Kidney (tissue), 22 donors: ENCODE results near the gene EPHA6. TPM values are rescaled to one million over a fixed set of nuclear protein-coding genes. Genes with fewer than 3 reads are reported as not detected.
A peak's percentile ranks its signal among the peaks of the same experiment; 100 is the strongest.

Experiments
- DNase-seq, 5 donors: peaks; one replicate each; pipeline ENCODE4 v3.0.0-alpha.2; 2013 to 2020
- FAIRE-seq: peaks from 2 replicates; lab custom pipeline; 2012; peaks lifted over from hg19 to GRCh38; lab: Jason Lieb, UNC
- H3K27ac ChIP-seq, 2 donors: one replicate each; pipeline ENCODE4 v1.7.0; 2013; ENCODE audit warnings: low read depth in 2 of 2, low read length in 2 of 2, inconsistent platforms in 1 of 2
- H3K27me3 ChIP-seq: one replicate; pipeline ENCODE4 v1.7.1; 2013; ENCODE audit warnings: low read length, inconsistent platforms; ENCODE audit not compliant: control insufficient read depth, insufficient read depth
- H3K36me3 ChIP-seq, 3 donors: one replicate each; pipeline versions ENCODE4 v1.7.0 to v1.7.1; 2013; ENCODE audit warnings: low read length in 3 of 3, control low read depth in 1 of 3, inconsistent platforms in 1 of 3; ENCODE audit not compliant: insufficient read depth in 3 of 3, control insufficient read depth in 2 of 3
- H3K4me1 ChIP-seq, 3 donors: one replicate each; pipeline versions ENCODE4 v1.7.0 to v1.7.1; 2013; ENCODE audit warnings: low read length in 3 of 3, inconsistent platforms in 1 of 3, low read depth in 1 of 3; ENCODE audit not compliant: control insufficient read depth in 2 of 3, insufficient read depth in 2 of 3
- H3K4me3 ChIP-seq, 3 donors: one replicate each; pipeline versions ENCODE4 v1.7.0 to v1.8.1; 2013; ENCODE audit warnings: low read length in 3 of 3, control low read depth in 1 of 3, inconsistent platforms in 1 of 3
- H3K9ac ChIP-seq, 3 donors: one replicate each; pipeline versions ENCODE4 v1.7.0 to v1.7.1; 2013; ENCODE audit warnings: low read length in 3 of 3, control low read depth in 1 of 3, inconsistent platforms in 1 of 3
- H3K9me3 ChIP-seq, 3 donors: one replicate each; pipeline versions ENCODE4 v1.7.0 to v1.7.1; 2013; ENCODE audit warnings: low read length in 3 of 3, control low read depth in 1 of 3, inconsistent platforms in 1 of 3; ENCODE audit not compliant: control insufficient read depth in 2 of 3, insufficient read depth in 1 of 3
- intact Hi-C: fragments of 100-400 bp; cut with DNase I; formaldehyde crosslinking; loops from one replicate; pipeline ENCODE4 v1.11.1; 2022
- long read RNA-seq, 10 donors: library from polyadenylated mRNA in 1 of 10; unstranded in 1 of 10; transcript quantifications; one replicate each; pipeline ENCODE4 v2.0.0 and lab custom pipeline, GENCODE V29; 2021 to 2026
- polyA plus RNA-seq: library from polyadenylated mRNA; stranded (reverse); fragments of 350-450 nt; fragmentation: Illumina TruSeq; extraction: RNeasy Lipid Tissue Mini Kit (QIAGEN cat#74804); gene quantifications from one replicate; pipeline ENCODE4 v1.2.3, GENCODE V29; 2014; ENCODE audit warnings: low read depth, low replicate concordance; ENCODE audit not compliant: insufficient read depth
- total RNA-seq: library from RNA; stranded (reverse); fragmentation: NEBNext Ultra II Directional; extraction: Animal tissue kit (Norgen Biotek cat#: 25700); gene quantifications from one replicate; pipeline ENCODE4 v1.2.1, GENCODE V29; 2021
- TF ChIP-seq, protein P1 (sequence below): IDR thresholded peaks from 3 replicates; pipeline ENCODE4 v1.5.1; 2012; ENCODE audit warnings: mild to moderate bottlenecking, moderate library complexity, borderline replicate concordance; ENCODE audit not compliant: insufficient read depth; ENCODE audit errors: extremely low read depth
- donor health status: control.
- donor health status: control.
- donor health status: control.
- donor health status: control.
- donor health status: control.
- donor health status: DM: yes; HTN: yes; CAD: no.
- donor health status: Normal renal cell carcinoma (clear cell type).

Gene EPHA6
- total RNA-seq (0.66 TPM), polyA plus RNA-seq (not detected)
- long read RNA-seq, donor 1 = 0 reads
- long read RNA-seq, donor 2 = 0 reads
- long read RNA-seq, donor 3 = 0 reads
- long read RNA-seq, donor 4 = 0 reads
- long read RNA-seq, donor 5 = 0 reads
- long read RNA-seq, donor 6 = 0 reads
- long read RNA-seq, donor 7 = 0 reads
- long read RNA-seq, donor 8 = 0 reads
- long read RNA-seq, donor 9 = 0 reads
- long read RNA-seq, donor 10 = 0 reads

DNA sequence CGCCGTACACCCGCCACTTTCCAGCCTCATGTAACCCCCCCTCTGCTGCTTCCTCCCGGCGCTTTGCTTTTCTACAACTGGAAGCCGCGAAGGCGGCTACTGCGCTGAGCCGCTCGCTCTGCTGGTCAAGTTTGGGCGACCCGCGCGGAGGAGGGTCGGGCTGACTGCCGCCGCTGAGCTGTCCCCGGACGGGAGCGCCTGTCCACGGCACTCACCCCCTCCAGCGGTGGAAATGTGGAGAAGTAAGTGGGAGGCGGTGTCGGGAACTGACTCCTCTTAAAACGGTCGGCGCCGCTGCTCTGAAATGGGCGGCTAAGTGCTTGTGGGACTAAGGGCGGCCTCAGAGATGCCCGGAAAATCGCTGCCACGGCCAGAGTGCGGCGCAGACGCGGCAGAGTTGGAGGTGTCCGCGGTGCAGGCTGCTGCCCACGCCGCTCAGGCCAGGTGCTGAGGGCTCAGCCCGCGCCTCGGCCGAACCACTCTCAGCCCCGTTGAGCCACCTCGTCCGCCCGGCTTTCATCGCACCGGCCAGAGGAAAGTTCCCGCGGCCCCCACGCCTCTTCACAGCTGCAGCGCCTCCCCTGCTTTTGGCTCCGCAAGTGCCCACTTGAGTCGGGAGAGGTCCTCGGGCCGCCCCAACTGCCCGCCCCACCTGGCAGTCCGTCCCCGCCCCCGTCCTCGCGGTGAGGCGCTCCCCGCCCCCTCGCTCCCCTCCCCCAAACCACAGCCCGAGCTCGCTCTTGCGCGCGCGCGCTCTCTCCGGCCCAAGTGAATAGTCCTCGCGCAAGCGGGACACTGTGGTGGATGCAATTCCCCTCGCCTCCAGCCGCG is at the start of gene EPHA6:
Gene EPHA6 (plus strand): TSS at position 775 of the 831 bp plus-strand sequence.
- Histone ChIP-seq H3K36me3 (no peaks in the 10 kb centered on the region), H3K4me3 (peak within 1 kb of the TSS; percentile 28 to 64 (median 40)), H3K27ac (no peak within 1 kb of the TSS), H3K9me3 (no peaks in the 10 kb centered on the region), H3K9ac (peak within 1 kb of the TSS in 1 of 3 donors; percentile 3), H3K4me1 (peaks cover 0 to 7% (median 5%) of the 10 kb centered on the region in 3 donors), H3K27me3 (peaks cover 6% of the 10 kb centered on the region)
- DNase-seq (peak; percentile 65 to 84 (median 74)), FAIRE-seq (no peak)
- TF ChIP-seq, protein P1, sequence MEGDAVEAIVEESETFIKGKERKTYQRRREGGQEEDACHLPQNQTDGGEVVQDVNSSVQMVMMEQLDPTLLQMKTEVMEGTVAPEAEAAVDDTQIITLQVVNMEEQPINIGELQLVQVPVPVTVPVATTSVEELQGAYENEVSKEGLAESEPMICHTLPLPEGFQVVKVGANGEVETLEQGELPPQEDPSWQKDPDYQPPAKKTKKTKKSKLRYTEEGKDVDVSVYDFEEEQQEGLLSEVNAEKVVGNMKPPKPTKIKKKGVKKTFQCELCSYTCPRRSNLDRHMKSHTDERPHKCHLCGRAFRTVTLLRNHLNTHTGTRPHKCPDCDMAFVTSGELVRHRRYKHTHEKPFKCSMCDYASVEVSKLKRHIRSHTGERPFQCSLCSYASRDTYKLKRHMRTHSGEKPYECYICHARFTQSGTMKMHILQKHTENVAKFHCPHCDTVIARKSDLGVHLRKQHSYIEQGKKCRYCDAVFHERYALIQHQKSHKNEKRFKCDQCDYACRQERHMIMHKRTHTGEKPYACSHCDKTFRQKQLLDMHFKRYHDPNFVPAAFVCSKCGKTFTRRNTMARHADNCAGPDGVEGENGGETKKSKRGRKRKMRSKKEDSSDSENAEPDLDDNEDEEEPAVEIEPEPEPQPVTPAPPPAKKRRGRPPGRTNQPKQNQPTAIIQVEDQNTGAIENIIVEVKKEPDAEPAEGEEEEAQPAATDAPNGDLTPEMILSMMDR = no peak
- intact Hi-C loops = no loop called here

DNA sequence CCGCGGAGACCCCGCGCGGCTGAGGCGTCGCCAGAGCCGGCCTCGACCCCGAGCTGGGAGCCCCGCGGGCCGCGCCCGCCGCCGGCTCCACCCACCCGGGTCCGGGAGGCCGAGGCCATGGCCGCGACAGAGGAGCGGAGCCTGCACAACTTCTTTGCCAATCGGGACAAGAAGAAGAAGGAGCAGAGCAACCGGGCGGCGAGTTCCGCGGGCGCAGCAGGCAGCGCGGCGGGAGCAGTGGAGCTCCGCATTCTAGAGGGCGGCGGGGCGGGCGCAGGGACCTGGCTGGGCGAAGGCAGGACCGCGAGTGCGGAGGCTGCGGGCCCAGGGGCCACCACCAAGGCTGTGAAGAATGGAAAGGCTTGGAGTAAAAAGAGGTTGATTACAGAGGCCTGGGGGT is 37.6 kb upstream of the EPHA6 start:
- Histone ChIP-seq H3K9me3 (no peaks in the 10 kb centered on the region), H3K4me1 (no peaks in the 10 kb centered on the region), H3K27ac (no peak overlapping the region), H3K4me3 (no peak overlapping the region), H3K9ac (no peak overlapping the region), H3K36me3 (no peaks in the 10 kb centered on the region), H3K27me3 (no peaks in the 10 kb centered on the region)
- FAIRE-seq (no peak), DNase-seq (no peak)
- TF ChIP-seq, protein P1 = no peak
- intact Hi-C loops = no loop called here

DNA sequence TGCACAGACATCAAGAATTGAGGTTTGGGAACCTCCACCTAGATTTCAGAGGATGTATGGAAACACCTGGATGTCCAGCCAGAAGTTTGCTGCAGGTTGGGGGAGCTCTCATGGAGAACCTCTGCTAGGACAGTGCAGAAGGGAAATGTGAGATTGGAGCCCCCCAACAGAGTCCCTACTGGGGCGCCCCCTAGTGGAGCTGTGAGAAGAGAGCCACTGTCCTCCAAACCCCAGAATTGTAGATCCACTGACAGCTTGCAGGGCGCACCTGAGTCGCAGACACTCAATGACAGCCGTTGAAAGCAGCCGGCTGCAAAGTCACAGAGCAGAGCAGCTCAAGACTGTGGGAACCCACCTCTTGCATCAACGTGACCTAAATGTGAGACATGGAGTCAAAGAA is 34.6 kb upstream of the EPHA6 start:
- Histone ChIP-seq H3K4me1 (no peaks in the 10 kb centered on the region), H3K36me3 (no peaks in the 10 kb centered on the region), H3K4me3 (no peak overlapping the region), H3K9ac (no peak overlapping the region), H3K9me3 (no peaks in the 10 kb centered on the region), H3K27ac (no peak overlapping the region), H3K27me3 (no peaks in the 10 kb centered on the region)
- FAIRE-seq = no peak
- DNase-seq = no peak
- TF ChIP-seq, protein P1 = no peak
- intact Hi-C loops = no loop called here
